Fibroblast of skin of left quadriceps (primary cell): ENCODE results near the gene NDOR1.
A peak's percentile ranks its signal among the peaks of the same experiment; 100 is the strongest.

Source experiments
- DNase-seq, 2 experiments: peaks; one replicate each; pipeline ENCODE4 v3.0.0-alpha.2; 2013; ENCODE audit warnings: low read depth in 2 of 2

NDOR1 gene

DNA sequence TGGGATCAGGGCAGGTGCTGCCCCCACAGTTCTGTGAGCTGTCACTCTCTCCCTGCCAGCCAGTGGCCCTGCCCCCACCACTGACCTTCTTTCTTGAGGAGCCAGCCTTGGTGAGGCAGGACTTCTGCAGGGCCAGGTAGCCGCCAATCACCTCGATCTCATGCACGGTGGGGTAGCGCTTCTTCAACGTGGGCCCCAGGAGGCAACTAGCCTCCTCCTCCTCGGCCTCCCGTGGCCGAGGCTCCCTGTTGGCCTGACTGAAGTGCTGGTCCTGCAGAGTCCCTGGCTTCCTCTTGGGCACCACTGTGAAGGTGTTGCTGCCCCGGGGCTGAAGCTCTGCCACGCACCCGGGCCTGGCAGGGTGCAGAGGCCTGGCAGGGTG, 6.6 kb upstream of the NDOR1 start:
- DNase-seq, result no peak

GRCh38 chr9:137199411-137200121, 5.9 kb upstream of the NDOR1 start:
- no peak for DNase-seq

- DNase-seq, result peak; percentile 99
Observed at GRCh38 chr9:137200311-137201204, 4.9 kb upstream of the NDOR1 start, which contains the start of gene TPRN. TSS of gene TPRN (minus strand) at chr9:137200741. CDS start at chr9:137200711, 30 bp downstream.

DNA sequence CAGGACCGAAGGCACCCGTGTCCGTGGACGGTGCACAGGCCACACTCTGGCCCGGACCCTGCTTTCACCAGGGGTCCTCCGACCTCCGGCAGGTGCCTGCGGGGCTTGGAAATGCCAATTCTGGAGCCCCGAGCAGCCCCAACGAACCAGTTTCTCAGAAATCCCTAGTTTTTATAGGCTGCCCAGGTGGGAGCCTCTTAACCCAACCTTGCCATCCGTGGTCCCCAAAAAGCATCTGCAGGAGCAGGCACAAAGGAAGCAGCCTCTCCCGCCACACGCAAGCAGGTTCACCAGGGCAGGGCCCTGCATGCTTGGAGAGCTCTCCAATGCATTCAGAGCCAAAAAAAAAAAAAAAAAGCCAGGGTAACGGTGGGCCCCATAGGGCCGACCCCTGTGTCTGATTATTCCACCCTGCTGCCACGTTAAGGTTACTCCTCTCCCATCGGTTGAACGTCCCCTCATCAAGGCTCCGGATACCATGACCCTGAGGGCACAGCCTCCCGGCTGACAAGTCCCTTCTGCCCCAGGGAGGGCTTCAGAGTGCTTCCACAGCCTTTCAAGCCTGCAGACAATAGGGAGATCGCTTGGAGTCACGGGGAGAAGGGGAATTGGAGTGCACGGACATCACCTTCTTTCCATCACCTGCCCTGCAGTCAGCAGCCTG, 4.2 kb upstream of the NDOR1 start:
- DNase-seq, result no peak

GRCh38 chr9:137202966-137203365, 2.5 kb upstream of the NDOR1 start:
- DNase-seq, result no peak

DNA sequence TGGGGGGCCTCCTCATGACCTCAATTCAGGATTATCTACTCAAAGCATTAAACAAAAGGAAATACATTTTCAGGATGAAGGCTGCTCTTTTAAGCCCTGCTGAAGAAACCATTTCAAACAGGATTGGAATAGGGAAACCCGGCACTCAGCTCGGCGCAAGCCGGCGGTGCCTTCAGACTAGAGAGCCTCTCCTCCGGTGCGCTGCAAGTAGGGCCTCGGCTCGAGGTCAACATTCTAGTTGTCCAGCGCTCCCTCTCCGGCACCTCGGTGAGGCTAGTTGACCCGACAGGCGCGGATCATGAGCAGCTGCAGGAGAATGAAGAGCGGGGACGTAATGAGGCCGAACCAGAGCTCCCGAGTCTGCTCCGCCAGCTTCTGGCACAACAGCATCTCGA, 772 bp upstream of the NDOR1 start:
- DNase-seq, result no peak

- no peak for DNase-seq
Observed at GRCh38 chr9:137206602-137207001, 1.1 kb downstream of the NDOR1 start.

DNA sequence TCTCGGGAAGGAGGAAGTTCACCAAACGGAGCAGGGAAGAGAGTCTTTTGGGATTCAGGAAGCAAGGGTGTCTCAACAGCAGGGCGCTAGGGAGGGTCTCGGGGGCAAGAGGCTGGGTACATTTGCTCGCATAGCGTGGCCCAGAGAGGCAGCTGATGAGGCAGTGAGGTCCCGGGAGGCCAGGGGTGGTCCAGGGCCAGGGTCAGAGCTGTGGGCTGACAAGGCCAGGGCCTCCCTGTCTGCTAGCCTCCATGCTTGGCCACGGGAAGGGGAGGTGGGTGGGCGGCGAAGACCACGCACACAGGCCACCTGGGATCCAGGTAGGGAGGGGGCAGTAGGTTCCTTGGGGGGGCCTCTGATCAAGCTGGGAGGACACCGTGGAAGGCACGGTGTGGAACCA, 6.0 kb downstream of the NDOR1 start:
- no peak for DNase-seq

- DNase-seq, result no peak
Observed at GRCh38 chr9:137212520-137212919, 7.0 kb downstream of the NDOR1 start.

DNA sequence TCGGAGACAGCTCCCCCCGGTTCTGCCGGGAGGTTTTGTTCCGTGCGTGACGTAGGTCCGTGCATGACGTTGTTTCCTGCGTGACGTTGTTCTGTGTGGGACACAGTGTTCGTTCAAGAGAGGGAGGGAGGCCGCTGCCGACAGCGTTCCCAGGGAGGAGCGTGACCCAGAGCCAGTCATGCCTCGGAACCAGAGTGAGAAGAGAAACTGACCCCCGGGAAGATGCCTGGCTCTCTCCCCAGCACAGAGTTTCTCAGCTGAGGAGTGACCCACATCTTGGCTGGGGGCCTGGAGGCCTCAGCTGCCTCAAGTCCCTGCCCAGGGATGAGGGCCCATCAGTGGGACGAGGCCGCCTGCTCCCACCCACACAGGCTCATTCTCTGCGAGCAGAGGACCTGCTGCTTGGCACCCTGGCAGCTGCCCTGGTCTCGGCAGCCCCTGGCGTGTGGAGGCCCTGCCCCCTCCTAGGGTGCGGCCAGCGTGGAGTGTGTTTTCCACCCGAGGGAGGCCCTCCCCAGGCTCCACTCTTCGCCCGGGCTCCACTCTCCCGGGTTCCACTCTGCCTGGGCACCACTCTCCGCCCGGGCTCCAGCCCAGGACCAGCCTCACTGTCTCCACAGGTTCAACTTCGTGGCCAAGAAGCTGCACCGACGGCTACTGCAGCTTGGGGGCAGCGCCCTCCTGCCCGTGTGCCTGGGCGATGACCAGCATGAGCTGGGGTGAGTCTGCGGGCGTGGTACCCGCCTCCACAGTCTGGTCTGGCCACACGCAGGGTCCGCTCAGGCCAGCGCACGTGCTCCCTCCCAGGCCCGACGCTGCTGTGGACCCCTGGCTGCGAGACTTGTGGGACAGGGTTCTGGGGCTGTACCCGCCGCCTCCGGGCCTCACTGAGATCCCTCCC, 7.9 kb downstream of the NDOR1 start:
- DNase-seq, result no peak

DNA sequence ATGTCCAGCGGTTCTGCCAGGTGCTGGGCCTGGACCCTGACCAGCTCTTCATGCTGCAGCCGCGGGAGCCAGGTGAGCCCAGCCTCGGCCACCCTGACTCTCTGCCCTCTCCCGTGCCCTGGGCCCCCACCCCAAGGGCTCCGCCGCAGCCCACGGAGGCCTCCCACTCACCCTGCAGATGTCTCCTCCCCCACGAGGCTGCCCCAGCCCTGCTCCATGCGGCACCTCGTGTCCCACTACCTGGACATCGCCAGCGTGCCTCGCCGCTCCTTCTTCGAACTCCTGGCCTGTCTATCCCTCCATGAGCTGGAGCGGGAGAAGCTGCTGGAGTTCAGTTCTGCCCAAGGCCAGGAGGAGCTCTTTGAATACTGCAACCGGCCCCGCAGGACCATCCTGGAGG, 9.1 kb downstream of the NDOR1 start:
- DNase-seq, result no peak

DNA sequence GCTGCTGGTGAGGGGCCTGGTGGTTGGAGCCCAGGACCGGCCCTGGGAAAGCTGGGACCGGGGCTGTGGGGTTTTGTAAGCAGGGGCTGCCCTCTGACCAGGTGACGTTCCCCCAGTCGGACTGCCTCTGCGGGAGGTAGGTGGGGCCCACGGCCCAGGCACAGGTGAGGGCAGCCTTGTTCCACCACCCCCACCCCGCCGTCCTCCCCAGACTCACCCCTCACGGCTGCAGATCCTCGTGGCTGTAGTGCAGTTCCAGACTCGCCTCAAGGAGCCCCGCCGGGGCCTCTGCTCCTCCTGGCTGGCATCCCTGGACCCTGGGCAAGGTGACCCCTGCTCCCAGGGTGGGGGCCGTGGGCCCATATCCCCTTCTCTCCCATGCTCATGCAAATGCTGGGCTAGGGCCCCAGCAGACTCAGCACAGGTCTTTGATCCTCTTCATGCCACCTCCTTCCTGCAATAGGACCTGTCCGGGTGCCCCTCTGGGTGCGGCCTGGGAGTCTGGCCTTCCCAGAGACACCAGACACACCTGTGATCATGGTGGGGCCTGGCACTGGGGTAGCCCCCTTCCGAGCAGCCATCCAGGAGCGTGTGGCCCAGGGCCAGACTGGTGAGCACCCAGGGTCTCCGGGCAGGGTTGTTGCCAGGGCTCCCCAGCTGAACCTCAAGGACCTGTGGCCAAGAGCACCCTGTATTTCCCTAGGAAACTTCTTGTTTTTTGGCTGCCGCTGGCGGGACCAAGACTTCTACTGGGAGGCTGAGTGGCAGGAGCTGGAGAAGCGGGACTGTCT, 9.9 kb downstream of the NDOR1 start:
- no peak for DNase-seq

GRCh38 chr9:137216188-137216965, 10.9 kb downstream of the NDOR1 start:
- no peak for DNase-seq

DNA sequence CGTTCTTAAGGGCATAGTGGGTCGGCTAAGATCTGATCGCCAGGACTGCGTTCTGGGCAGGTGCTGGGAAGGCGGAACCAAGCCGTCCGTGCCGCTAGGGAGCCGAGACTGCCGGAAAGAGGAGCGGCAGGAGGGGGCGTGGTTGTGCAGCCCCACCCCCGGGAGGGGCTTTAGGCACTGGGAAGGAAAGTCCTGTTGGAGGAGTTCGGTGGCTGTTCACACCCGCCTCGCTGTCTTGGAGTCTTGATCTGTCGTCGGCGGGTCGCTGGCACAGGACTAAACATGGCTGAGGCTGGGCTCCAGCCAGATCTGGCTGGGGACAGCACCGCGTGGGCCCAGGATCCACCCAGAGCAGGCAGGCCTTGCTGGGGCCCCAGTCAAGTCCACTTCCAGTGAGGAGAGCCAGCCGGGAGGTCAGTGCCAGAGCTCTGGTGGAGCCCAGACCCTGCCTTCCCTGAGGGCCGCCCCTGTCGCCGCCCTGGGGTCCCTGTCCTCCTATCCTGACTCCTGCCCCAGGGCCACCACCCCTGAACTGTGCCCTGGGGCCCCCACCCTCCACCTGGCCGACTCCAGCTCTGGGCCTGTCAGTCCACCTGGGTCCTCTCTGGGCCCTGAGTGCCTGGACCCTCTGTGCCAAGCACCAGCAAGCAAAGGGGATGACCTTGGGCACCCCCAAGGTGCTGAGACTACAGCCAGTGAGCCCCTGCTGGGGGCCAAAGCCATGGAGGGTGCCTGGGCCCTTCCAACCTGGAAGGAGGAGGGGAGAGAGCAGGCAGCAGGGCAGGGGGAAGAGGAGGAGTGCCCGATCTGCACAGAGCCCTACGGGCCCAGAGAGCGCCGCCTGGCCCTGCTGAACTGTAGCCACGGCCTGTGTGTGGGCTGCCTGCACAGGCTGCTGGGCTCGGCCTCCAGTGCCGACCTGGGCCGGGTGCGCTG, 12.0 kb downstream of the NDOR1 start:
- DNase-seq, result no peak

DNA sequence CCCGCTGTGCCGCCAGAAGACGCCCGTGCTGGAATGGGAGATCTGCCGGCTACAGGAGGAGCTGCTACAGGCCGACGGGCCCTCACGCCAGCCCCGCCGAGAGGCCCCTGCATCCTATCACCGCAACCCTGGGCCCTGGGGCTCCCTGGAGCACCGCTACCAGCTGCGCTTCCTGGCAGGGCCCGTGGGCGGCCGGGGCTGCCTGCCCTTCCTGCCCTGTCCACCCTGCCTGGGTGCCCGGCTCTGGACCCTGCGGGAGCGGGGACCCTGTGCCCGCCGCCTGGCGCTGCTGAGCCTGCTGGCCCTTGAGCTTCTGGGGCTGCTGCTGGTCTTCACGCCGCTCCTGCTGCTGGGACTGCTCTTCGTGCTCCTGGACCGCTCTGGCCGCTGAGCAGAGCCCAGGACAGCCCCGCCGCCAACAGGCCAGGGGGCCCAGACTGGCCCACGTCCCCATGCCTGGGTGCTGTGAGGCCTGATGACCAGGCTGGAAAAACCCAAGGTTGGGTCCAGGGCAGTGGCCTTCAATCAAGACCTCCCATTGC, 12.8 kb downstream of the NDOR1 start:
- DNase-seq, result no peak

DNA sequence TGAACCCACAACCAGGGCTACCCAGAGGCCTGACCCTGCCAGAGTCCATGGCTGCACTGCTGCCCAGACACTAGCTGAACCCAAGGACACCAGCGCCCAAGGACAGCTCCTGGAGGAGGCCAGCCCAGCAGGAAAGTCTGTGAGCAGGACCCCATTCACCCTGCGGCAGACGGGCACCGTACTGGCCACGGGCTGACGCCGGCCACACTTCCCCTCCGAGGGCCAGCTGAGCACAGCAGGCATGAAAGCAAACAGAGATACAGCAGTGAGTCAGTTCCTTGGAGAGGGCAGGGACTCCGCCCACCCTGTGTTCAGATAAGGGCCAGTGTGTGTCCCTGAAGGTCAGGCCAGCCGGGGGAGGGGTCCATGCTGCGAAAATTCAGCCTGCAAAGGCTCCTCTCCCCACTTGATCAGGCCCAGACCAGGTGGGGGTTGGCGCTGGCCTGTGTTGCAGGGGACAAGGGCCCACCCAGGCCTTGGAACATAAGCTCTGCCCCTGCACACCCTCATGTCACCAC, 13.3 kb downstream of the NDOR1 start:
- DNase-seq, result no peak

GRCh38 chr9:137219757-137220316, 14.3 kb downstream of the NDOR1 start:
- DNase-seq, result no peak
